ENCODE data around the gene GTF2E1. TPM values are rescaled to one million over a fixed set of nuclear protein-coding genes. Genes with fewer than 3 reads are reported as not detected.

The GTF2E1 gene
- total RNA-seq, 1 experiment from 2014 or later = 22.2 TPM

- Histone ChIP-seq H3K36me3 (ENCODE audit: low read depth) (no peaks in the 10 kb centered on the region), H3K9me3 (ENCODE audit: insufficient read depth, low read depth) (no peaks in the 10 kb centered on the region), H3K4me3 (no peak overlapping the region), H2AFZ (no peak overlapping the region), H3K27ac (no peak overlapping the region), H4K20me1 (ENCODE audit: insufficient read depth) (no peaks in the 10 kb centered on the region), H3K27me3 (ENCODE audit: insufficient read depth, low read depth) (no peaks in the 10 kb centered on the region), H3K4me2 (no peak overlapping the region), H3K79me2 (ENCODE audit: low read depth) (no peaks in the 10 kb centered on the region), H3K4me1 (replicated peaks; ENCODE audit: insufficient read depth) (no peaks in the 10 kb centered on the region), H3F3A (ENCODE audit: insufficient read depth, low read depth) (no peaks in the 10 kb centered on the region), H3K9me2 (ENCODE audit: insufficient read depth) (no peaks in the 10 kb centered on the region)
- no TSS peak for BruUV-seq (replicated peaks)
- ChIA-PET POLR2A (ENCODE audit: unreplicated experiment) (no interaction called here), CTCF (no interaction called here)
- TF ChIP-seq EZH2 (IDR thresholded peaks at IDR 0.05; ENCODE audit: low read depth) = no peak
- no peak for DNase-seq
- intact Hi-C loops (cut with micrococcal nuclease; ENCODE audit: unreplicated experiment) = no loop called here
Measured at GRCh38 chr3:120831066-120831465, 88.5 kb downstream of the GTF2E1 start.

Other genes starting within 250 kb of the GTF2E1 start
- gene NDUFB4, start 146.4 kb upstream of the GTF2E1 start, total RNA-seq (2021) = 152 and 217 TPM in 2 replicates
- 0.65 and 0.85 TPM in 2 replicates for gene HGD, start 60.5 kb upstream of the GTF2E1 start, total RNA-seq (2021)
- 17.1 and 29.8 TPM in 2 replicates for gene RABL3, start 228 bp upstream of the GTF2E1 start, total RNA-seq (2021)
- not detected in 2 replicates for gene STXBP5L, start 165.5 kb downstream of the GTF2E1 start, total RNA-seq (2021)

Measured in PC-9 (cell line).